Measurements from ENCODE around the gene MAN1C1.

- no peak for TF ChIP-seq EP300 (IDR thresholded peaks at IDR 0.05; ENCODE audit: borderline replicate concordance)
- no peak for TF ChIP-seq NFIC (IDR thresholded peaks at IDR 0.05)
- no peak for TF ChIP-seq TAF1 (IDR thresholded peaks at IDR 0.05; ENCODE audit: low read depth)
- no peak for TF ChIP-seq MAX (IDR thresholded peaks at IDR 0.05)
- TF ChIP-seq, protein P1, sequence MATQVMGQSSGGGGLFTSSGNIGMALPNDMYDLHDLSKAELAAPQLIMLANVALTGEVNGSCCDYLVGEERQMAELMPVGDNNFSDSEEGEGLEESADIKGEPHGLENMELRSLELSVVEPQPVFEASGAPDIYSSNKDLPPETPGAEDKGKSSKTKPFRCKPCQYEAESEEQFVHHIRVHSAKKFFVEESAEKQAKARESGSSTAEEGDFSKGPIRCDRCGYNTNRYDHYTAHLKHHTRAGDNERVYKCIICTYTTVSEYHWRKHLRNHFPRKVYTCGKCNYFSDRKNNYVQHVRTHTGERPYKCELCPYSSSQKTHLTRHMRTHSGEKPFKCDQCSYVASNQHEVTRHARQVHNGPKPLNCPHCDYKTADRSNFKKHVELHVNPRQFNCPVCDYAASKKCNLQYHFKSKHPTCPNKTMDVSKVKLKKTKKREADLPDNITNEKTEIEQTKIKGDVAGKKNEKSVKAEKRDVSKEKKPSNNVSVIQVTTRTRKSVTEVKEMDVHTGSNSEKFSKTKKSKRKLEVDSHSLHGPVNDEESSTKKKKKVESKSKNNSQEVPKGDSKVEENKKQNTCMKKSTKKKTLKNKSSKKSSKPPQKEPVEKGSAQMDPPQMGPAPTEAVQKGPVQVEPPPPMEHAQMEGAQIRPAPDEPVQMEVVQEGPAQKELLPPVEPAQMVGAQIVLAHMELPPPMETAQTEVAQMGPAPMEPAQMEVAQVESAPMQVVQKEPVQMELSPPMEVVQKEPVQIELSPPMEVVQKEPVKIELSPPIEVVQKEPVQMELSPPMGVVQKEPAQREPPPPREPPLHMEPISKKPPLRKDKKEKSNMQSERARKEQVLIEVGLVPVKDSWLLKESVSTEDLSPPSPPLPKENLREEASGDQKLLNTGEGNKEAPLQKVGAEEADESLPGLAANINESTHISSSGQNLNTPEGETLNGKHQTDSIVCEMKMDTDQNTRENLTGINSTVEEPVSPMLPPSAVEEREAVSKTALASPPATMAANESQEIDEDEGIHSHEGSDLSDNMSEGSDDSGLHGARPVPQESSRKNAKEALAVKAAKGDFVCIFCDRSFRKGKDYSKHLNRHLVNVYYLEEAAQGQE (IDR thresholded peaks at IDR 0.05; ENCODE audit: low read depth), result no peak
- TF ChIP-seq ZBTB7A (IDR thresholded peaks at IDR 0.05; ENCODE audit: low read depth), result no peak
Observed at GRCh38 chr1:25773441-25774125, 157.0 kb downstream of the MAN1C1 start.
